GM19025 (cell line): ENCODE results near the gene RELT.
"Not testable (repeated sequence)": the region's sequence is repeated elsewhere in the genome, so short reads cannot be mapped to it uniquely, and the experiment has no call there.

ENCODE experiments used
- ATAC-seq: cut with Tn5 transposase; IDR thresholded peaks from one replicate; pipeline ENCODE4 v1.9.1; 2021; ENCODE audit warnings: mild to moderate bottlenecking, low read depth, moderate library complexity; ENCODE audit not compliant: unreplicated experiment

The RELT gene

DNA sequence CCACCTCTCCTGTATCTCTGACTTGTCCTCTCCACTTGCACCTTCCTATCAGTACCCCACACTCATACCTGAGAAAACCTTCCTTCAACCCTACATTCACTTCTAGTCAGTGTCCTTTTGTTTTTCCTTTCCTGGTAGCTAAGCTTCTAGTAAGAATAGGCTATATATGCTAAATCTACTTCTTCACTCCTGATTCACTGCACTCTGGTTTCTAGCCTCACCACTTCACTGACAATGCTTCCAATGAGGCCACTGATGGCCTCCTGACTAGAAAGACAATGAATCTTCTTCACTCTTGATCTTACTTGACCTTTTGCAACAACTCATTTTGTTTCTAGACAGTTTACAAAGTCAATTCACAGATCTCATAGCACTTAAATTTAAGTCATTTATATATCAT lies 52.0 kb downstream of the RELT start:
- ATAC-seq = no peak

DNA sequence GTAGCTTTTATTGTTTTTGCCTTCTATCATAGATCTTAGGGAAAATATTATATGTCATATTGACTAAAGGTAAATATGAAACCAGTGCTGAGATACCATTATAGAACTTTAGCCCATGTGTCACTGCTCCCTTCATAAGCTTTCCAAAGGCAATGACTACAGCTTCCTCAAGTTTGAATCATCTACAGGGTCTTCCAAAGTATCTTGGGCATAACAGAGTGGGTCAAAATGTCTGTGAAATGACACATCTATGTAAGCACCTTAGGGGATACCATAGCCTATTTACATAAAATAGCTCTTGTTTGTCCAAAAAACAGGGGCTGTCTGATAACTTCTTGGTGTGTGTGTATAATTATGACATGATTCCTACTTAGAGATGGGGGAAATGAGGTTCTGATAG lies 52.5 kb downstream of the RELT start:
- ATAC-seq = no peak

- no peak for ATAC-seq
Observed at GRCh38 chr11:73429121-73429750, 53.0 kb downstream of the RELT start.

DNA sequence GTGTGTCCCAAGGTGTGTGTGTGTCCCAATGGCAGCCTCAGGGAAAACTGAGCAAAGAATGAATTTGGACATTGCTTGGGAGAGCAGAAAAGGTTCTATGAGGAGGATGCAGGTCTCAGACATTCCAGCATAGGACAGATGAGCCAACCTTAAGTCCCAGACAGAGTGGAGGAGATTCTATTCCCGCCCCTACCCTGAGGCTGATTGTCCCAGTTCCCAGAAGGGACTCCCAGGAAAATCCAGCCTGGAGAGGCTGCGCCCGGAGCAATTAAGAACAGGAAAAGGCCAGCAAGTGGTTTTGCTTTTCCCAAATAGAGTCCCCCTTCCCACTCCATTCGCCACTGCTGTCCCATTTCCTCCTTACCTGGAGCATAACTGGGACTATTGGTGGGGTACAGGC lies 54.1 kb downstream of the RELT start:
- ATAC-seq = no peak

DNA sequence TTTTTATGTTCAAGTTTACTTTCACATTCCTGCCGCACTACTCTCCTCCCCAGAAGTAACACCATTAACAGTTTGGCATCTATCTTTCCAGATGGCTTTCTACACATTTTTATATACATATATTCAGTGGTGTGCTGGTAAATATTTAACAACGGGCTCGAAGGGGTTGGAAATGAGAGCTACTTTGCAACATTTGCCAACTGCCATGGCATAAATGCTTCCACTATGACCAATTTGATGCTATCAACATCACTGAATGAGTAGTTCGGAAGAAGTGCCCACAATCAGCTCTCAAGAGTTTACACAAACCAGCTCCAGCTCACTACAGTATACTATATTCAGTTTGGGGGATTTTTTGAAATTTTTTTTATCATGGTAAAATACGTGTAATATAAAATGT lies 55.2 kb downstream of the RELT start:
- ATAC-seq = no peak

GRCh38 chr11:73436859-73437258 lies 60.7 kb downstream of the RELT start:
- not testable (repeated sequence) for ATAC-seq

GRCh38 chr11:73439002-73439843 lies 63.0 kb downstream of the RELT start:
- no peak for ATAC-seq

DNA sequence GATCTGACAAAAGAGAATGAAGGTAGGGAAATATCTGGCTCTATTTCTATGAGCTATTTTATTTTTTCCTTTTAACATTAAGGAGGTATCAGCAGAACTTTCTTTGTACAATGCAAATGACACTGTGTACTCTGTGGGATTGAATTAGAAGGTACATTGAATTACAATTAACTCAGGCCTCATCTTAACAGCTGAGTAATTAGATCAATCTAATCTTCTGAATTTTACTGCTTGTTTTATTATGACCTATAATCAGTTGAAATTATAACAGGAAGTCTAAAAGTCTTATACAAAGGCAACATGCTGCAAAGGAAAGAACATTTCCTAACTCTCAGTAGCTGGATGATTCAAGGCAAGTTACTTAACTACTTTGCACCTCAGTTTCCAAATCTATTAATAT lies 69.8 kb downstream of the RELT start:
- ATAC-seq = no peak

GRCh38 chr11:73446766-73447165 lies 70.6 kb downstream of the RELT start:
- ATAC-seq = no peak
